Esophagus squamous epithelium (tissue), 5 donors: ENCODE results near the gene SLC1A2. TPM values are rescaled to one million over a fixed set of nuclear protein-coding genes. Genes with fewer than 3 reads are reported as not detected.
A peak's percentile ranks its signal among the peaks of the same experiment; 100 is the strongest.

Experiments
- DNase-seq: peaks from one replicate; lab custom pipeline; 2025; lab: John Stamatoyannopoulos, UW
- H3K27ac ChIP-seq, 4 donors: fragments of 200-600 bp; sonication (generic); one replicate each; pipeline ENCODE4 v1.5.1; 2016 to 2019; ENCODE audit warnings: mild to moderate bottlenecking in 1 of 4
- H3K27me3 ChIP-seq, 4 donors: fragments of 200-600 bp; sonication (generic); 1 replicate in 3 of 4; 2 replicates in 1 of 4; pipeline versions ENCODE4 v1.5.1 to v1.6.0; 2017 to 2021; ENCODE audit warnings: antibody characterized with exemption in 1 of 4
- H3K36me3 ChIP-seq, 3 donors: fragments of 200-600 bp; sonication (generic); one replicate each; pipeline ENCODE4 v1.5.1; 2016 to 2019
- H3K4me1 ChIP-seq, 3 donors: fragments of 200-600 bp; sonication (generic); one replicate each; pipeline ENCODE4 v1.5.1; 2017 to 2019
- H3K4me3 ChIP-seq, 4 donors: fragments of 200-600 bp; sonication (generic); 1 replicate in 3 of 4; 2 replicates in 1 of 4; pipeline ENCODE4 v1.5.1; 2016 to 2019; ENCODE audit warnings: mild to moderate bottlenecking in 2 of 4, moderate library complexity in 1 of 4
- H3K9me3 ChIP-seq, 3 donors: fragments of 200-600 bp; sonication (generic); one replicate each; pipeline ENCODE4 v1.5.1; 2016 to 2019
- POLR2A ChIP-seq, 4 donors: fragments of 450-650 bp; IDR thresholded peaks; one replicate each; pipeline ENCODE4 v1.6.1; 2017; ENCODE audit warnings: antibody characterized with exemption in 4 of 4, mild to moderate bottlenecking in 4 of 4, moderate library complexity in 3 of 4
- WGBS, 2 donors: methylation state at CpG; one replicate each; pipeline ENCODE4 v1.1.5; 2018; 5-methylcytosine and 5-hydroxymethylcytosine counted together
- intact Hi-C: fragments of 100-400 bp; cut with DNase I; formaldehyde crosslinking; loops from one replicate; pipeline ENCODE4 v1.15.0; 2022
- total RNA-seq, 4 donors: library from RNA; depleted of rRNA; stranded (reverse); fragments of >200 nt; gene quantifications; one replicate each; pipeline ENCODE4 v1.1.0, GENCODE V29; 2016
- TF ChIP-seq, protein P1 (sequence below), 6 experiments: fragments of 450-650 bp in 4 of 6; fragments of 200-600 bp in 2 of 6; sonication (generic) in 2 of 6; IDR thresholded peaks; one replicate each; pipeline ENCODE4 v1.5.1; 2016 to 2019; ENCODE audit warnings: antibody characterized with exemption in 6 of 6, mild to moderate bottlenecking in 4 of 6, moderate library complexity in 4 of 6
- donor health status: DM: yes; HTN: yes; CAD: no.

The SLC1A2 gene
- total RNA-seq, 4 donors from 2014 or later = 0.04 to 0.61 (median 0.19) TPM; not detected in 1

DNA sequence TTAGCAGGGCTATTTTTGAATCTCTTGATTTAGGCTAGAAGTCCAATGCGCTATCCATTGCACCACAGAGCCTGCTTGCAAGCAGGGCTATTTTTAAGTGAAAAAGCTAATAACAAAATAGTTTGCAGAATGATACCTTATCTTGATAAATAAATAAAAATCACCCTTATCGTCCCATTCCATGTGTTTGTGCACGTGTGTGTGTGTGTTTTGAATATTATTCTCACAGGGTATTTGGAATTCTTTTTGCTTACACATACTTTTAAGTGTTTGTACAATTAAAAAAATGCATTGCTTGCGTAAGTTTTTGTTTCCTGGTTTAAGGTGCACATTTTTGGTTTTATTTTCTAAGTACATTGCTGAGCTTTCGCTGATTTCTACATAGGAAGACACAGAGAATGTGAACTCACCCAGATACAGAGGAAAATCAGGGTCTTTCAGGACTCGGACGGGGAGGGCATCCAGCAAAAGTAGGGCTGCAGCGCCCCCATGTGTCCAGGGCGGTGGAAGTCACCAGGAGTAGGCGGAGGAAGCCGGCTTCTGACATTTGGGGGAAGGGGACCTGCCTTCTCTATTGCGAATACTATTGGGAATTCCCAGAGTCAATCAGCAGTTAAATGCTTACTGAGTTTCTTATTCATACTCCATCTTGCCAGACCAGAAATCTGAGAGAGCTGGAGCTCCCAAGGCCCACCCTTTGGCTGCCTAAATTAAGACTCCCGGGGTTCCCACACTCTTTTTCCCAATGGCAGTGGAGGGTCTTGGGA lies 27.3 kb downstream of the SLC1A2 start:
- Histone ChIP-seq H3K27me3 (peaks cover 0 to 15% (median 0%) of the 10 kb centered on the region in 4 donors), H3K36me3 (no peaks in the 10 kb centered on the region), H3K9me3 (no peaks in the 10 kb centered on the region), H3K4me1 (peaks cover 4 to 25% (median 18%) of the 10 kb centered on the region in 3 donors), H3K4me3 (peak overlapping the region in 2 of 4 donors; percentile 3 to 38), H3K27ac (no peak overlapping the region)
- DNase-seq = peak; percentile 21
- intact Hi-C loops = loop anchor here (5.0 kb wide), 1 partner anchor 470 kb away; no protein-coding TSS in a partner anchor
- no peak for TF ChIP-seq POLR2A (IDR thresholded peaks at IDR 0.05)
- TF ChIP-seq, protein P1, sequence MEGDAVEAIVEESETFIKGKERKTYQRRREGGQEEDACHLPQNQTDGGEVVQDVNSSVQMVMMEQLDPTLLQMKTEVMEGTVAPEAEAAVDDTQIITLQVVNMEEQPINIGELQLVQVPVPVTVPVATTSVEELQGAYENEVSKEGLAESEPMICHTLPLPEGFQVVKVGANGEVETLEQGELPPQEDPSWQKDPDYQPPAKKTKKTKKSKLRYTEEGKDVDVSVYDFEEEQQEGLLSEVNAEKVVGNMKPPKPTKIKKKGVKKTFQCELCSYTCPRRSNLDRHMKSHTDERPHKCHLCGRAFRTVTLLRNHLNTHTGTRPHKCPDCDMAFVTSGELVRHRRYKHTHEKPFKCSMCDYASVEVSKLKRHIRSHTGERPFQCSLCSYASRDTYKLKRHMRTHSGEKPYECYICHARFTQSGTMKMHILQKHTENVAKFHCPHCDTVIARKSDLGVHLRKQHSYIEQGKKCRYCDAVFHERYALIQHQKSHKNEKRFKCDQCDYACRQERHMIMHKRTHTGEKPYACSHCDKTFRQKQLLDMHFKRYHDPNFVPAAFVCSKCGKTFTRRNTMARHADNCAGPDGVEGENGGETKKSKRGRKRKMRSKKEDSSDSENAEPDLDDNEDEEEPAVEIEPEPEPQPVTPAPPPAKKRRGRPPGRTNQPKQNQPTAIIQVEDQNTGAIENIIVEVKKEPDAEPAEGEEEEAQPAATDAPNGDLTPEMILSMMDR (IDR thresholded peaks at IDR 0.05) = peak; percentile 70 to 93 (median 87)
- 9 to 22% methylated on average over 9 to 11 of the region's 13 CpGs for WGBS, 2 donors

DNA sequence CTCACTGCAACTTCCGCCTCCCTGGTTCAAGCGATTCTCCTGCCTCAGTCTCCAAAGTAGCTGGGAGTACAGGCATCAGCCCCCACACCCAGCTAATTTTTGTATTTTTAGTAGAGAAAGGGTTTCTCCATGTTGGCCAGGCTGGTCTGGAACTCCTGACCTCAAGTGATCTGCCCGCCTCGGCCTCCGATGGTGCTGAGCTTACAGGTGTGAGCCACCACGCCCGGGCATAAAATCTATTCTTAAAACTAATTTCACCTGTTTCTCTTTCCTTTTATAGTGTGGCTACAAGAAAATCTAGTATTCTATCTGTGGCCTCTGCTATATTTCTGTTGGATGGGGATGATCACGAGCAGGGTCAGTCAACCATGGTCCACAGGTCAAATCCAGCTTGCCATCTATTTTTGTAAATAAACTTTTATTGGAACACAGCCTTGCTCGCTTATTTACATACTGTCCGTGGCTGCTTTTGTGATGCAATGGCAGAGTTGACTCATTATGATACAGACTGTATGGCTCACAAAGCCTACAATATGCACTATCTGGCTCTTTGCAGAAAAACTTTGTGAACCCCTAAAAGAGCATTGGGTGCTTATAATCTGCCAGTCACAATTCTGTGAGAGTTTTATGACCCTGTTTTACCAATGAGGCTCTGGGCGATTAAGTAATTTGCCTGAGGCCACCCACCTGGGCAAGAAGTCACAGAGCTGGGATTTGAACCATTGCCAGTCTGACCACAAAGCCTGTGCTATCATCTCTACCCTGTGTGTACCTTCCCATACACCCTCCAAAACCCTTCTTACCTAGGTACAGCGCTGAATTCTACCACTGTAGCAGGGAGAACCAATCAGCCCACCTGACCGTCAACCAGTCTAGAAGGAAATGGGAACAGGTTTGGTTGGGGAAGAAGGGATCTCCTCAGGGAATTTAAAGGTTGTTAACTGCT lies 28.3 kb downstream of the SLC1A2 start:
- H3K27me3 ChIP-seq = peaks cover 0 to 15% (median 0%) of the 10 kb centered on the region in 4 donors
- peaks cover 4 to 25% (median 18%) of the 10 kb centered on the region in 3 donors for H3K4me1 ChIP-seq
- H3K4me3 ChIP-seq = no peak overlapping the region
- no peak overlapping the region for H3K27ac ChIP-seq
- 52 to 62% methylated on average over 13 of the region's 13 CpGs for WGBS, 2 donors
- intact Hi-C loops = loop anchor here (5.0 kb wide), 1 partner anchor 469 kb away; no protein-coding TSS in a partner anchor
- TF ChIP-seq, protein P1 (IDR thresholded peaks at IDR 0.05) = no peak
- TF ChIP-seq POLR2A (IDR thresholded peaks at IDR 0.05) = no peak
- H3K36me3 ChIP-seq = no peaks in the 10 kb centered on the region
- no peak for DNase-seq
- no peaks in the 10 kb centered on the region for H3K9me3 ChIP-seq

DNA sequence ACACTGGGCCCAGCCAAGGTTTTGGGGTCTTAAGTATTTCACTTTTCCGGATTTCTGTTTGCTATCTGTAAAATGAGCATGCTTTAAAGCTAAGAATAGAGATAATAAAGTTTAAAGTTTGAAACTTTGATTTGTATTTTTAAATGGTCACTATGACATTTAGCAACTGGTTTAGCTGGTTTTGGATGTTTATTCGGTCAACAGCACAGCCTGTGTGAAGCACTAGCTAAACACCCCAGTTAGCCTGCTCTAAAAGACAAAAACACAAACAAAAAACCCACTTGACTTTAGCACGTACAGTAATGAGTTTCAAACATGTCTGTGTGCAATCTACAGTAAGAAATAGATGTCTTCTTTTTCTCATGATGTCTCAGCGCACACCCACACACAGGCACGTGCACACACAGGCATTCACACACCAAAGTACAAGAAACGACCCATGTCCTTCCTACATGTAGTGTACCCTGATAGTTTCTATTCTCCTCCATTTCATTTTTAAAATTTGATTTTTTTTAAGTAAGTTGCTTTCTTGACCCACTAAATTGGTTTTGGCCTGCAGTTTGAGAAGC lies 29.4 kb downstream of the SLC1A2 start:
- intact Hi-C loops = loop anchor here (5.0 to 10.0 kb wide), 2 partner anchors 395 to 468 kb away; no protein-coding TSS in a partner anchor
- TF ChIP-seq POLR2A (IDR thresholded peaks at IDR 0.05) = no peak
- TF ChIP-seq, protein P1 (IDR thresholded peaks at IDR 0.05) = no peak
- DNase-seq = no peak
- 58 to 60% methylated on average over 6 of the region's 6 CpGs for WGBS, 2 donors
- Histone ChIP-seq H3K4me1 (peaks cover 4 to 25% (median 18%) of the 10 kb centered on the region in 3 donors), H3K4me3 (no peak overlapping the region), H3K27me3 (peaks cover 0 to 15% (median 0%) of the 10 kb centered on the region in 4 donors), H3K27ac (no peak overlapping the region), H3K9me3 (no peaks in the 10 kb centered on the region), H3K36me3 (no peaks in the 10 kb centered on the region)

DNA sequence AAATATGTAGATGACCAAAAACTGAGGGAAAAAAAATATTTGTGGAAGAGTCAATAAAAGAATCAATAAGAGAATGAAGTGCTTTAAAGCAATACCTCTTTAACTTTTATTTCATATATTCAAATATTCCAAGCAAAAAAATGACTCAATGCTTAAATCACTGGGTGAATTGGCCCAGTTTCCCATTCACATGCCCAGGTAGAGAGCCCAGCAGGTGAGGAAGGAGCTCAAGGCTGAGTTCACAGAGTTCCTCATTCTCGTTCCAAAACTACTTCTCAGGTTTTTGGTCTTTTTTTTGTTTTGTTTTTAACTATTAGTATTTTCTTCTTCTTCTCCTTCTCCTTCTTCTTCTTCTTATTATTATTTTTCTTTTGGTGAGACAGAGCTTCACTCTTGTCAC lies 30.2 kb downstream of the SLC1A2 start:
- TF ChIP-seq, protein P1 (IDR thresholded peaks at IDR 0.05) = no peak
- no peak for TF ChIP-seq POLR2A (IDR thresholded peaks at IDR 0.05)
- Histone ChIP-seq H3K27ac (no peak overlapping the region), H3K4me3 (no peak overlapping the region), H3K4me1 (peaks cover 4 to 25% (median 18%) of the 10 kb centered on the region in 3 donors), H3K9me3 (no peaks in the 10 kb centered on the region), H3K36me3 (no peaks in the 10 kb centered on the region), H3K27me3 (peaks cover 0 to 10% (median 0%) of the 10 kb centered on the region in 4 donors)
- DNase-seq = no peak
- 63 to 65% methylated on average over 1 of the region's 1 CpG for WGBS, 2 donors
- intact Hi-C loops = loop anchor here (10.0 kb wide), 1 partner anchor 394 kb away; no protein-coding TSS in a partner anchor
